Activated T-cell treated with anti-CD3 and anti-CD28 coated beads for 48 hours (primary cell): ENCODE results near the gene CALCA.

Experiments
- DNase-seq: peaks from one replicate; pipeline ENCODE4 v3.0.0-alpha.2; 2020; ENCODE audit warnings: low read depth

Gene CALCA

GRCh38 chr11:14942745-14943144, 29.4 kb downstream of the CALCA start:
- DNase-seq: no peak

- no peak for DNase-seq
Observed at GRCh38 chr11:14938936-14939335, 33.2 kb downstream of the CALCA start.

GRCh38 chr11:14934641-14935351, 37.4 kb downstream of the CALCA start:
- DNase-seq: no peak

- no peak for DNase-seq
Observed at GRCh38 chr11:14932447-14932846, 39.7 kb downstream of the CALCA start.

- DNase-seq: no peak
Observed at GRCh38 chr11:14930369-14930768, 41.8 kb downstream of the CALCA start.

- DNase-seq: no peak
Observed at GRCh38 chr11:14927146-14927545, 45.0 kb downstream of the CALCA start.

GRCh38 chr11:14924318-14924717, 47.8 kb downstream of the CALCA start:
- DNase-seq: no peak
